ENCODE results near the gene SIVA1.
"Not testable (repeated sequence)": the region's sequence is repeated elsewhere in the genome, so short reads cannot be mapped to it uniquely, and the experiment has no call there.

The SIVA1 gene

DNA sequence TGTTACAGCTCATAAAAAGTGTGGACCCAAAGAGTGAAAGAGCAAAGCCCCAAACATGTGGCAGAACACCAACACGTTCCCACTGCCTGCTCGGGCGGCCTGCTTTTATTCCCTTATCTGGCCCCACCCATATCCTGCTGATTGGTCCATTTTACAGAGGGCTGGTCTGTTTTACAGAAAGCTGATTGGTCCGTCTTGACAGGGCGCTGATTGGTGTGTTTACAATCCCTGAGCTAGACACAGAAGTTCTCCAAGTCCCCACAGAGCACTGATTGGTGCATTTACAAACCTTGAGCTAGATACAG lies 2.2 kb upstream of the SIVA1 start:
- not testable (repeated sequence) for DNase-seq

GRCh38 chr14:104751539-104752422 lies 1.2 kb upstream of the SIVA1 start:
- no peak for DNase-seq

DNA sequence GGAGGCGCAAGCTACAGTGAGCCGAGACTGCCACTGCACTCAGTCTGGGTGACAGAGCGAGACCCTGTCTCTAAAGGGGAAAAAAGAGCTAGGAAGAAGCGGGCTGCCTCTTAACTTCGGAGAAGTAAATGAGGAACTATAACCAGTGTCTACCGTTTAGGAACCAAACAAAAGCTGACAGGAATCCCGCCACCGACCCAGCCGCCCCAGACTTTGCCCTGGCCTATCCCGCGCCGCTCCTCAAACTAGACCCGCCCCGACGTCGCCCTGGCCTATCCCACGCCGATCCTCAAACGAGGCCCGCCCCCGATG lies 568 bp upstream of the SIVA1 start:
- DNase-seq, result no peak

GRCh38 chr14:104753528-104754212 lies 723 bp downstream of the SIVA1 start:
- peak; percentile 44 for DNase-seq

- no peak for DNase-seq
Measured at GRCh38 chr14:104754213-104754851, 1.4 kb downstream of the SIVA1 start.

- DNase-seq, result no peak
Measured at GRCh38 chr14:104755621-104756020, 2.7 kb downstream of the SIVA1 start.

GRCh38 chr14:104756477-104757237 lies 3.7 kb downstream of the SIVA1 start:
- DNase-seq, result no peak

DNA sequence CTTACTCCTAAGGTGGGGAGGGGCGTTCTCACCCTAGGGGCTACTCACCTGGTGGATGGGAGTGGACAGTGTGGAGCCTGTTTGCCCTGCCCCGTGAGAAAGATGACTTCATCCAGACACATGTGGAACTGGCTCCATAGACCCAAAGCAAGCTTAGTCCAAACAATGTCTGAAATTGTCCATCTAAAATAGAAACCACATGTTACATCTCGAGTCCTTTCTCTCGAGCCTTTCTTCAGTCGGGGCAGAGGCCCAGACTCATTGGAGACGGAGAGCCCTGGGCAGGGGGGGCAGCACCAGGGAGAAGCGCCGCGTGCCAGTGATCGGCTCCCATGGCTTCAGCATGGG lies 4.3 kb downstream of the SIVA1 start:
- DNase-seq, result no peak

DNA sequence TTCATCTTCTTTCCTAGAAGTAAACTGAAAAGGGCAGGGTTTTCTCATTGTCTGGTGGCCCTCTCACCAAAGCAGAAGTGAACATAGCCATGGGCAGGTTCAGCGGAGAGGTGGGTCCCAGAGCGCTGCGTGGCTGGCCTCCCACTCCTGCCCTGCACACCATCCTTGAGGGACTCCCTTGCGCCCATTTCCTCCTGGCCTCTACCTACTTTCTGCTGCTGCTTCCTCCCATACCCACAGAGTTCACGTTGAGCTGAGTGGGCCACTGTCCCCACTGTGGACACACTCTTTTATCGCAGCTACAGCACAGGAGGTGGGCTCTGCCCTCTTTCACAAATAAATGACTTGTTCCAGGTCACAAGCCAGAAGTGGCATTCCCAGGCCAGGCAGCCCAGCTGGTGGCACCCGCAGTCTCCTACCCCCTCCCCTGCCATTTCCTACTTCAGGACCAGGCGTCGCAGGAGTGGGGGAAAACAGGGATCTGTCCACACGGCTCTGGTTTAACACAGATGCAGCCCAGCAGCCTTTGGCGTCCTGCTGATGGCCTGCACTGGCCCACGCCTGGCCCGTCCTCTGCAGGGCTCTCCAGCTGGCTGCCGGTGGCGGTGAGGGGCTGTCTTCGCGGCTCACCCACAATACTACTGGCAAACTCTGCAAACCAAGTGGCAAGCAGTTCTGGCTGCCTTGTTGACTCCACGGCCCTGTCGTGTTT lies 4.9 kb downstream of the SIVA1 start:
- no peak for DNase-seq

DNA sequence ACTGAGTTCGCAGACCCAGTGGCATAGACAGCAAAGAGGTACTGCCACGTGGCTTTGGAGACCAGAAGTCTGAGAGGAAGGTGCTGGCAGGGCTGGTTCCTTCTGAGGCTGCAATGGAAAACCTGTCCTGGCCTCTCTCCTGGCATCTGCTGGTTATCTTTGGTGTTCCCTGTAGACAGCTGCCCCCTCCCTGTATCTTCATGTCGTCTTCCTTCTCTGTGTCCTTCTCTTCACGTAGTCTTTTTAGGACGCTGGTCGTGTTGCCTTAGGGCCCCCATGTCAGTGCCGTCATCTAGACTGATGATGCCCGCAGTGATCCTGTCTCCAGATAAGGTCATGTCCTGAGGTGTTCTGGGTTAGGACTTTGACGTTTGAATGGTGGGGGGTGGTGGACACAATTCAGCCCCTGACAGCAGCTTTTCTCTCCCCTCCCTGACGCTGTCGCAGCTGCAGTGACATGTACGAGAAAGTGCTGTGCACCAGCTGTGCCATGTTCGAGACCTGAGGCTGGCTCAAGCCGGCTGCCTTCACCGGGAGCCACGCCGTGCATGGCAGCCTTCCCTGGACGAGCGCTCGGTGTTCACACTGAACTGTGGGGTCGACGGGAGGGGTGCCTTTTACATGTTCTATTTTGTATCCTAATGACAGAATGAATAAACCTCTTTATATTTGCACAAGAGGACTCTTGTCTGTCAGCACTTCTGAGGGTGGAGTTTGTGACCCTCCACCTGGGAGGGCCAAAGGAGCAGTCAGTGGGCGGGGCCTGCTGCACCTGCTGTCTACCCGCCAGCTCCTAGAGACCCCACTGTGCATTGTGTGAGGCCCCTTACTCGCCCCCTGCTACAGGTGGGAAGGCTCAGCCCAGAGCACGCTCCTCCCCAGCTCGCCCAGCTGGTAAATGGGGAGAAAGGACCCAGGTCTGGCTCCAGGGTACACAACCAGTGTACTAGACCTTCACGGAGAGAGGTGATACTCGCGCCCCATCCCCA lies 6.3 kb downstream of the SIVA1 start:
- DNase-seq, result no peak

DNA sequence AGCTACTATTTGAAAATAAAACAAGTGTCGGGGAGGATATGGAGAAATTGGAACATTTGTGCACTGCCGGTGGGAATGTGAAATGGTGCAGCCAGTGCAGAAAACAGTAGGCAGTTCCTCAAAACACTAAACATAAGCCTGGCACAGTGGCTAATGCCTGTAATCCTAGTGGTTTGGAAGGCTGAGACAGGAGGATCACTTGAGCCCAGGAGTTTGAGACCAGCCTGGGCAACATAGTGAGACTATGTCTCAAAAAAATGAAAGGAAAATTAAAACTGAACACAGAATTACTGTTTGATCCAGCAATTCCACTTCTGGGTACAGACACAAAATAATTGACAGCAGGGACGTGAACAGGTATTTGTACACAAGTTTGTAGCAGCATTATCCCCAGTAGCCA lies 12.6 kb downstream of the SIVA1 start:
- DNase-seq, result no peak

DNA sequence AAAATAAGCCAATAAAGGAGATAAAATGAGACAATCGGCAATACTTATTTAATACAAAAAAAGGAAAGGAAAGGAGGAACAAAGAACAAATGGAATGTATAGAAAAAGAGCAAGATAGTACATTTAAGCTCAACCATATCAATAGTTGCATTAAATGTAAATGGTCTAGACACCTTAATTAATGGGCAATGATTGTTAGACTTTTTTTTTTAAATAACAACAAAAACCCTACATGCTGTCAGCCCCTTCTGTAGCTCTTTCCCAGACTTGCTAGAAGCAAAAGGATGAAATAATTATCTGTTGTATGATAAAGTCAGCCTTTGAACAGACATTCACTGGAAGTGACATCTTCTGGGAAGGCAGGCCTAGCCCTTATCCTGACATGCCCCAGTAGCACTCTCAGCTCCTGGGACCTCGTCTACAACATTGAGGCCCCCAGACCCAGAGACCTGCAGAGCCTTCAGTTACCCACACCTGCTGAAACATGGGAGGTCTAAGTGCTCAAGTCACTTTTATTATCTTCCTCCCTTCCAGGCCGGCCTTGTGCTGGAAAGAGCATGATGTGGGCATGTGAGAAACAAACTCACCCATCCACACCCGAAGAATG lies 13.4 kb downstream of the SIVA1 start:
- no peak for DNase-seq

GRCh38 chr14:104766863-104767633 lies 14.1 kb downstream of the SIVA1 start:
- no peak for DNase-seq

GRCh38 chr14:104767634-104767918 lies 14.6 kb downstream of the SIVA1 start:
- DNase-seq, result no peak

DNA sequence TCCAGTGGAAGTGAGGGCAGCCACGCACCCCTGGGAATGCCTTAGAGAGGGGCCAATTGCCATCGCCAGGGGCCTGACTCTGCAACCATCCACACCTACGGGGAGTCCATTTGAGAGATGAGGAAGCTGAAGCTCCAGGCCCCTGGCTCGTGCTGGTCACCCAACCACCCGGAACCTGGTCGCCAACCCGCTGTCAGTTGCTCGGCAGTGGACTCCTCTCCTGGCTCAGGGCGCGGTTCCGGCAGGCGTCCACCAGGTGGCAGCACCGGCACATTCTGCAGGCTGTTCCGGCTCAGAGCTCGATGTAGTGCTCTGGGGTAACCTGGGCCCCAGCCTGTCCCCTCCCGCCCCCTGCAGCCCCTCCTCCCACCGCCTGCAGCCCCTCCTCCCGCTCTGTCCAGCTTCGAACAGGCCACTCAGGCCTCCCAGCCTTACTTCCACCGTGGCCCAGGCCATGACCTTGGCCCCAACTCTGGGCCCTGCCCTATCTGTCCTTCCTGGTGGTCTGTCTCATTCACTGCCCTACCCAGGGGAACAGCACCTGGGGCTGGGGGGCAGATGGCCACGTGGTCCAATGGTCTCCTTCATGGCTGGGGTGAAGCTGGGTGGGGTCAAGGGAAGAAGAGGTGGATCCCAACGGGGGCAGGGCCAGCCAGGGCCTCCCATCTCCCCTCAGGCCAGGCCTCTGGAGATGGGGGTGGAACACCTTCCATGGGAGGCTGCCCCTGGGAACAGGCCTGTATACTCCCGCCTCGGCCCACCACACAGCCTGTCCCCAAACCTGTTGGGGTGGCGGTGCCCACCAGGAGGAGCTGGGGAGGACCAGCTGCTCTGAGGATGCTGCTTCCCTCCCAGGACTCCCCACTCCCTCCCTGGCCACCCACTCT lies 15.7 kb downstream of the SIVA1 start:
- DNase-seq, result peak; percentile 67

DNA sequence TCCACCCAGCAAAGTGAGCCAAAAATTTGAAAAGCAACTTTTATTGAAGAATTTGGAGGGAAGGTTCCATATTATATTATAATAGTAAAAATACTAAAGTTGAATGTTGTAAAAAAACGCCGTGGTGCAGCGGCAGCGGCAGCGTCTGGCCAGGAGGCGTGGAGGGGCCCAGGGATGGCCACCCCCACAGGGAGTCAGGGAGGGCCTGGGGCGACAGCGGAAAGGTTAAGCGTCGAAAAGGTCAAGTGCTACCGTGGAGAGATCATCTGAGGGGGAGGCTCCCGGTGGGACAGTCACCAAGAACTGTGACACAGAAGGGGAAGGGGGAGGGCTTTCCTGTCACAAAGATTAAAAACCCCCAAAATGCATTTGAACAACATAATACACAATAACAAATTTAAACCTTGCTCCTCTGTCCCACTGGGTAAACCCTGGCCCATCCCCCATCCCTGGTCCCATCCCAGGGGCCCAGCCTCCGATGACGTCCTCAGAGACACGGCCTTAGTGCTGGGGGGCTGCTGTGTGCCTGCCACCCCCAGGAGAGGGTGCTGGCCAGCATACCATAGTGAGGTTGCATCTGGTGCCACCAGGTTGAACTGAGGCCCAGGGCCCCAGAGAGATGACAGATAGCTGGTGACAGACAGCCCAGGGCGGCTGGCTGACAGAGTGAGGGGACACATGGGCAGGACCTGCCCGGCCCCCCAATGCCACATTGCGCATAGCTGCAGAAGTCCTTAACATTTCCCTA lies 16.6 kb downstream of the SIVA1 start:
- DNase-seq, result no peak

GRCh38 chr14:104770072-104770579 lies 17.2 kb downstream of the SIVA1 start:
- DNase-seq, result no peak

GRCh38 chr14:104770851-104771272 lies 17.9 kb downstream of the SIVA1 start:
- DNase-seq, result no peak
